HG03108 (cell line): ENCODE measurements around the gene ESR2.
"Not testable (repeated sequence)": the region's sequence is repeated elsewhere in the genome, so short reads cannot be mapped to it uniquely, and the experiment has no call there.

Experiments used
- ATAC-seq: cut with Tn5 transposase; IDR thresholded peaks from one replicate; pipeline ENCODE4 v1.9.1; 2021; ENCODE audit warnings: moderate library complexity; ENCODE audit not compliant: unreplicated experiment

The ESR2 gene

GRCh38 chr14:64293976-64294671 lies at the start of gene ESR2:
ESR2 (minus strand) TSS chr14:64294371; CDS start chr14:64282985, 11,386 bp downstream.
- no peak for ATAC-seq

- ATAC-seq = no peak
Measured at GRCh38 chr14:64340560-64341196, 46.5 kb upstream of the ESR2 start.

GRCh38 chr14:64338616-64339316 lies 44.6 kb upstream of the ESR2 start:
- ATAC-seq = peak; percentile 87

- peak; percentile 39 for ATAC-seq
Measured at GRCh38 chr14:64337888-64338615, 43.9 kb upstream of the ESR2 start.

- no peak for ATAC-seq
Measured at GRCh38 chr14:64329149-64329548, 35.0 kb upstream of the ESR2 start.

- no peak for ATAC-seq
Measured at GRCh38 chr14:64326502-64326901, 32.3 kb upstream of the ESR2 start.

- no peak for ATAC-seq
Measured at GRCh38 chr14:64324895-64325294, 30.7 kb upstream of the ESR2 start.

- ATAC-seq = no peak
Measured at GRCh38 chr14:64324461-64324860, 30.3 kb upstream of the ESR2 start.

- ATAC-seq = not testable (repeated sequence)
Measured at GRCh38 chr14:64320362-64320761, 26.2 kb upstream of the ESR2 start.

GRCh38 chr14:64318695-64319094 lies 24.5 kb upstream of the ESR2 start:
- ATAC-seq = not testable (repeated sequence)

- no peak for ATAC-seq
Measured at GRCh38 chr14:64303471-64303917, 9.3 kb upstream of the ESR2 start.

GRCh38 chr14:64298773-64299172 lies 4.6 kb upstream of the ESR2 start:
- ATAC-seq = no peak

- no peak for ATAC-seq
Measured at GRCh38 chr14:64296561-64296960, 2.4 kb upstream of the ESR2 start.

GRCh38 chr14:64294672-64295413 lies 672 bp upstream of the ESR2 start:
- ATAC-seq = peak; percentile 80

GRCh38 chr14:64292197-64292596 lies 2.0 kb downstream of the ESR2 start:
- no peak for ATAC-seq

- ATAC-seq = no peak
Measured at GRCh38 chr14:64289571-64289970, 4.6 kb downstream of the ESR2 start.

GRCh38 chr14:64281805-64282204 lies 12.4 kb downstream of the ESR2 start:
- ATAC-seq = no peak

- ATAC-seq = no peak
Measured at GRCh38 chr14:64279704-64280668, 14.2 kb downstream of the ESR2 start.

- ATAC-seq = no peak
Measured at GRCh38 chr14:64278458-64278857, 15.7 kb downstream of the ESR2 start.
